B cell (primary cell): ENCODE results near the gene PHACTR3. TPM values are rescaled to one million over a fixed set of nuclear protein-coding genes. Genes with fewer than 3 reads are reported as not detected.
A peak's percentile ranks its signal among the peaks of the same experiment; 100 is the strongest.

ENCODE experiments used
- ATAC-seq: fragments of 200-7000 bp; cut with Tn5 transposase; one replicate; pipeline ENCODE4 v1.10.0; 2021; ENCODE audit warnings: low read depth, mild to moderate bottlenecking, moderate number of reproducible peaks, moderate library complexity
- CTCF ChIA-PET: fragments of 350-600 bp; sonication (Branson Sonifier 250); formaldehyde crosslinking; loops from one replicate; lab custom pipeline; 2021; ENCODE audit warnings: antibody characterized with exemption, inconsistent platforms; lab: Charles Lee
- POLR2A ChIA-PET: fragments of 350-600 bp; sonication (Branson Sonifier 250); formaldehyde crosslinking; loops from one replicate; lab custom pipeline; 2021; ENCODE audit warnings: antibody characterized with exemption; lab: Charles Lee
- DNase-seq: peaks from one replicate; pipeline ENCODE4 v3.0.0; 2013
- H2AFZ ChIP-seq: 2 replicates; pipeline ENCODE4 v1.6.1; 2012; ENCODE audit warnings: mild to moderate bottlenecking, low read depth, low read length; ENCODE audit not compliant: insufficient read depth, poor library complexity, severe bottlenecking
- H3K27ac ChIP-seq, 2 donors: 1 replicate in 1 of 2; 2 replicates in 1 of 2; pipeline ENCODE4 v1.5.1; 2012 to 2013; ENCODE audit warnings: low read length in 2 of 2, mild to moderate bottlenecking in 2 of 2, moderate library complexity in 1 of 2
- H3K27me3 ChIP-seq, 4 experiments: fragments of 200-600 bp in 1 of 4; sonication (generic) in 1 of 4; replicated peaks in 1 of 4; 1 replicate in 2 of 4; 2 replicates in 2 of 4; pipeline versions ENCODE4 v1.6.1 to v1.7.0; 2013 to 2016; ENCODE audit warnings: low read length in 3 of 4, mild to moderate bottlenecking in 2 of 4, mixed read lengths in 1 of 4, moderate library complexity in 1 of 4; ENCODE audit not compliant: insufficient read depth in 4 of 4, control insufficient read depth in 3 of 4; ENCODE audit errors: control extremely low read depth in 1 of 4
- H3K36me3 ChIP-seq, 2 experiments: replicated peaks in 1 of 2; 1 replicate in 1 of 2; 2 replicates in 1 of 2; pipeline versions ENCODE4 v1.6.1 to v1.7.1; 2013; ENCODE audit warnings: low read length in 1 of 2; ENCODE audit not compliant: insufficient read depth in 2 of 2, control insufficient read depth in 1 of 2; ENCODE audit errors: control extremely low read depth in 1 of 2, extremely low read depth in 1 of 2
- H3K4me1 ChIP-seq, 2 donors: fragments of 200-600 bp in 1 of 2; sonication (generic) in 1 of 2; 1 replicate in 1 of 2; 2 replicates in 1 of 2; pipeline versions ENCODE4 v1.5.1 to v1.6.1; 2013 to 2017; ENCODE audit warnings: low read length in 2 of 2; ENCODE audit not compliant: control insufficient read depth in 2 of 2, insufficient read depth in 2 of 2
- H3K4me2 ChIP-seq: replicated peaks from 2 replicates; pipeline ENCODE3; 2012; ENCODE audit warnings: mild to moderate bottlenecking, low read depth, low read length; ENCODE audit not compliant: poor library complexity, severe bottlenecking
- H3K4me3 ChIP-seq, 5 experiments: fragments of 200-600 bp in 1 of 5; sonication (generic) in 1 of 5; 1 replicate in 3 of 5; 2 replicates in 2 of 5; pipeline versions ENCODE4 v1.5.1 to v1.7.0; 2011 to 2016; ENCODE audit warnings: low read length in 4 of 5, mild to moderate bottlenecking in 4 of 5, low read depth in 2 of 5, control low read depth in 1 of 5, moderate library complexity in 1 of 5; ENCODE audit not compliant: insufficient read depth in 1 of 5; ENCODE audit errors: control extremely low read depth in 1 of 5, extremely low read depth in 1 of 5
- H3K79me2 ChIP-seq: fragments of 200-600 bp; sonication (generic); one replicate; pipeline ENCODE4 v1.6.0; 2016; ENCODE audit warnings: low read length; ENCODE audit not compliant: control insufficient read depth, insufficient read depth
- H3K9ac ChIP-seq: fragments of 200-600 bp; sonication (generic); 2 replicates; pipeline ENCODE4 v1.6.1; 2017; ENCODE audit warnings: mild to moderate bottlenecking, low read length, moderate library complexity
- H3K9me3 ChIP-seq, 3 donors: one replicate each; pipeline versions ENCODE4 v1.6.1 to v1.7.1; 2013; ENCODE audit warnings: low read length in 2 of 3; ENCODE audit not compliant: control insufficient read depth in 2 of 3, insufficient read depth in 1 of 3; ENCODE audit errors: control extremely low read depth in 1 of 3
- H4K20me1 ChIP-seq: 2 replicates; pipeline ENCODE4 v1.6.0; 2012; ENCODE audit warnings: mild to moderate bottlenecking, low read length; ENCODE audit not compliant: insufficient read depth, control insufficient read depth, poor library complexity, severe bottlenecking
- H3K27ac Mint-ChIP-seq: one replicate; pipeline ENCODE4 v1.8.0; 2021; ENCODE audit warnings: mixed read lengths
- H3K27me3 Mint-ChIP-seq: one replicate; pipeline ENCODE4 v1.8.0; 2021; ENCODE audit warnings: mixed read lengths
- H3K4me1 Mint-ChIP-seq: one replicate; pipeline ENCODE4 v1.8.0; 2021; ENCODE audit warnings: mixed read lengths
- H3K4me3 Mint-ChIP-seq: one replicate; pipeline ENCODE4 v1.8.0; 2021; ENCODE audit warnings: mixed read lengths
- H3K9me3 Mint-ChIP-seq: one replicate; pipeline ENCODE4 v1.8.0; 2022; ENCODE audit warnings: mixed read lengths; ENCODE audit not compliant: insufficient read depth
- CTCF ChIP-seq: fragments of 200-600 bp; IDR thresholded peaks from one replicate; pipeline ENCODE4 v1.8.0; 2022; ENCODE audit warnings: antibody characterized with exemption, mild to moderate bottlenecking
- EZH2 ChIP-seq: IDR thresholded peaks from 2 replicates; pipeline ENCODE4 v1.6.1; 2012; ENCODE audit warnings: borderline replicate concordance, low read depth, mild to moderate bottlenecking, moderate library complexity, low read length; ENCODE audit not compliant: insufficient read depth, poor library complexity, severe bottlenecking
- WGBS: methylation state at CpG from one replicate; pipeline ENCODE4 v1.1.5; 2013; ENCODE audit warnings: missing lambda C conversion rate; ENCODE audit not compliant: insufficient coverage; 5-methylcytosine and 5-hydroxymethylcytosine counted together
- intact Hi-C: fragments of 100-400 bp; cut with micrococcal nuclease; formaldehyde crosslinking; loops from one replicate; pipeline ENCODE4 v1.10.0; 2022
- polyA plus RNA-seq: library from polyadenylated mRNA; depleted of rRNA; stranded (reverse); fragments of >200 nt; gene quantifications from 2 replicates; pipeline ENCODE4 v1.2.3, GENCODE V29; 2012
- total RNA-seq, 2 donors: library from RNA; stranded (reverse); fragments of 120-200 nt in 1 of 2; gene quantifications; 1 replicate in 1 of 2; 2 replicates in 1 of 2; pipeline versions ENCODE4 v1.2.3 to v1.2.4, GENCODE V29; 2013 to 2022

PHACTR3 gene
- total and polyA plus RNA-seq, 2 donors (not counting 1 experiment from before 2014, with no cell fraction given), result not detected

GRCh38 chr20:59781226-59781625, 176.9 kb downstream of the PHACTR3 start:
- POLR2A ChIA-PET, result no interaction called here
- Histone ChIP-seq H3K27me3 (no peaks in the 10 kb centered on the region), H3K4me3 (no peak overlapping the region), H3K4me2 (no peak overlapping the region), H3K4me1 (no peaks in the 10 kb centered on the region), H3K36me3 (no peaks in the 10 kb centered on the region), H2AFZ (no peak overlapping the region), H3K9ac (no peak overlapping the region), H4K20me1 (no peaks in the 10 kb centered on the region), H3K27ac (no peak overlapping the region), H3K9me3 (no peaks in the 10 kb centered on the region), H3K79me2 (no peaks in the 10 kb centered on the region)
- Mint-ChIP-seq H3K27ac (no peak overlapping the region), H3K4me1 (no peaks in the 10 kb centered on the region), H3K4me3 (no peak overlapping the region), H3K9me3 (no peaks in the 10 kb centered on the region), H3K27me3 (no peaks in the 10 kb centered on the region)
- TF ChIP-seq EZH2 (no peak), CTCF (no peak)
- intact Hi-C loops, result no loop called here
- CTCF ChIA-PET, result interaction anchor here (0.9 kb wide), 1 partner anchor 16 kb away, joined by 3 read pairs; no protein-coding TSS in a partner anchor
- DNase-seq (no peak), ATAC-seq (no peak)
- 93% methylated on average over 8 of the region's 12 CpGs for WGBS

GRCh38 chr20:59782986-59783640, 178.8 kb downstream of the PHACTR3 start:
- peak; percentile 12 for DNase-seq
- ATAC-seq, result no peak
- Histone ChIP-seq H3K4me2 (no peak overlapping the region), H3K36me3 (no peaks in the 10 kb centered on the region), H3K27me3 (no peaks in the 10 kb centered on the region), H4K20me1 (no peaks in the 10 kb centered on the region), H2AFZ (no peak overlapping the region), H3K79me2 (no peaks in the 10 kb centered on the region), H3K9me3 (no peaks in the 10 kb centered on the region), H3K27ac (no peak overlapping the region), H3K9ac (no peak overlapping the region), H3K4me3 (no peak overlapping the region), H3K4me1 (no peaks in the 10 kb centered on the region)
- Mint-ChIP-seq H3K4me1 (no peaks in the 10 kb centered on the region), H3K27ac (no peak overlapping the region), H3K27me3 (peaks cover 5% of the 10 kb centered on the region), H3K9me3 (no peaks in the 10 kb centered on the region), H3K4me3 (no peak overlapping the region)
- TF ChIP-seq EZH2 (no peak), CTCF (peak; percentile 49)
- 9% methylated on average over 11 of the region's 14 CpGs for WGBS
- intact Hi-C loops, result no loop called here
- CTCF ChIA-PET, result no interaction called here
- POLR2A ChIA-PET, result no interaction called here
